Smooth muscle cell (in vitro differentiated cells): ENCODE results near the gene TMEM132C. TPM values are rescaled to one million over a fixed set of nuclear protein-coding genes. Genes with fewer than 3 reads are reported as not detected.

Experiments used
- DNase-seq: peaks from one replicate; lab custom pipeline; 2025; ENCODE audit not compliant: unreplicated experiment; lab: John Stamatoyannopoulos, UW
- H2AFZ ChIP-seq: fragments of 200-600 bp; sonication (generic); 2 replicates; pipeline ENCODE4 v1.6.0; 2016; ENCODE audit warnings: antibody characterized with exemption, low read depth, mild to moderate bottlenecking
- H3F3A ChIP-seq: fragments of 200-600 bp; sonication (generic); 2 replicates; pipeline ENCODE4 v1.6.0; 2017; ENCODE audit warnings: antibody characterized with exemption, low read depth
- H3K27ac ChIP-seq: fragments of 200-600 bp; sonication (generic); 2 replicates; pipeline ENCODE4 v1.5.1; 2016; ENCODE audit warnings: low read depth, mild to moderate bottlenecking
- H3K27me3 ChIP-seq: fragments of 200-600 bp; sonication (generic); 2 replicates; pipeline ENCODE4 v1.6.1; 2016; ENCODE audit warnings: low read depth, mild to moderate bottlenecking
- H3K36me3 ChIP-seq: fragments of 200-600 bp; sonication (generic); 2 replicates; pipeline ENCODE4 v1.5.1; 2016; ENCODE audit warnings: low read depth
- H3K4me1 ChIP-seq: fragments of 200-600 bp; sonication (generic); 2 replicates; pipeline ENCODE4 v1.5.1; 2016; ENCODE audit warnings: low read depth
- H3K4me2 ChIP-seq: fragments of 200-600 bp; sonication (generic); 2 replicates; pipeline ENCODE4 v1.6.0; 2016; ENCODE audit warnings: mild to moderate bottlenecking
- H3K4me3 ChIP-seq: fragments of 200-600 bp; sonication (generic); 2 replicates; pipeline ENCODE4 v1.5.1; 2016; ENCODE audit warnings: mild to moderate bottlenecking
- H3K79me2 ChIP-seq: fragments of 200-600 bp; sonication (generic); 2 replicates; pipeline ENCODE4 v1.6.0; 2016; ENCODE audit warnings: low read depth, mild to moderate bottlenecking
- H3K9ac ChIP-seq: fragments of 200-600 bp; sonication (generic); 2 replicates; pipeline ENCODE4 v1.6.0; 2016; ENCODE audit warnings: low read depth
- H3K9me3 ChIP-seq: fragments of 200-600 bp; sonication (generic); replicated peaks from 2 replicates; pipeline ENCODE4 v1.5.1; 2016; ENCODE audit warnings: low read depth
- H4K20me1 ChIP-seq: fragments of 200-600 bp; sonication (generic); 2 replicates; pipeline ENCODE4 v1.6.0; 2016; ENCODE audit warnings: low read depth
- CTCF ChIP-seq: fragments of 200-600 bp; sonication (generic); IDR thresholded peaks from 2 replicates; pipeline ENCODE4 v1.5.1; 2017; ENCODE audit warnings: borderline replicate concordance, mild to moderate bottlenecking, antibody characterized with exemption; ENCODE audit not compliant: insufficient read depth, poor library complexity, severe bottlenecking
- WGBS: methylation state at CpG from one replicate; pipeline ENCODE4 v1.1.7; 2016; ENCODE audit warnings: low lambda C conversion rate; 5-methylcytosine and 5-hydroxymethylcytosine counted together
- polyA plus RNA-seq: library from polyadenylated mRNA; unstranded; fragments of >200 nt; fragmentation: Nextera tagmentation; extraction: Ambion mirVana; gene quantifications from 2 replicates; pipeline ENCODE4 v1.2.1, GENCODE V29; 2016
- total RNA-seq: library from RNA; depleted of rRNA; stranded (reverse); fragments of >200 nt; gene quantifications from 2 replicates; pipeline ENCODE4 v1.2.3, GENCODE V29; 2014

TMEM132C gene
- total and polyA plus RNA-seq, 2 experiments from 2014 or later, result 0.49 to 0.77 TPM

- Histone ChIP-seq H3K4me3 (no peak overlapping the region), H3K27me3 (no peaks in the 10 kb centered on the region), H3K27ac (no peak overlapping the region), H3K79me2 (no peaks in the 10 kb centered on the region), H3K4me2 (no peak overlapping the region), H3K4me1 (peaks cover 6% of the 10 kb centered on the region), H3K36me3 (no peaks in the 10 kb centered on the region), H3K9me3 (no peaks in the 10 kb centered on the region), H3F3A (no peaks in the 10 kb centered on the region), H4K20me1 (no peaks in the 10 kb centered on the region), H2AFZ (no peak overlapping the region), H3K9ac (no peak overlapping the region)
- TF ChIP-seq CTCF, result no peak
- DNase-seq, result no peak
- 88% methylated on average over 13 of the region's 13 CpGs for WGBS
Observed at GRCh38 chr12:128288896-128289295, 21.9 kb downstream of the TMEM132C start.

- no peaks in the 10 kb centered on the region for H3K36me3 ChIP-seq
- H3K79me2 ChIP-seq, result no peaks in the 10 kb centered on the region
- H3K9me3 ChIP-seq, result no peaks in the 10 kb centered on the region
- H3K9ac ChIP-seq, result no peak overlapping the region
- 84% methylated on average over 6 of the region's 6 CpGs for WGBS
- H3K4me3 ChIP-seq, result no peak overlapping the region
- no peaks in the 10 kb centered on the region for H3F3A ChIP-seq
- H3K27me3 ChIP-seq, result no peaks in the 10 kb centered on the region
- H4K20me1 ChIP-seq, result no peaks in the 10 kb centered on the region
- no peak overlapping the region for H3K4me2 ChIP-seq
- DNase-seq, result no peak
- no peak for TF ChIP-seq CTCF
- H2AFZ ChIP-seq, result no peak overlapping the region
- no peak overlapping the region for H3K27ac ChIP-seq
- H3K4me1 ChIP-seq, result peaks cover 12% of the 10 kb centered on the region
Observed at GRCh38 chr12:128290938-128291337, 24.0 kb downstream of the TMEM132C start.

- no peak overlapping the region for H3K4me2 ChIP-seq
- peaks cover 14% of the 10 kb centered on the region for H3K4me1 ChIP-seq
- TF ChIP-seq CTCF, result no peak
- no peak overlapping the region for H2AFZ ChIP-seq
- no peaks in the 10 kb centered on the region for H3F3A ChIP-seq
- H3K27ac ChIP-seq, result no peak overlapping the region
- no peak overlapping the region for H3K4me3 ChIP-seq
- WGBS, result 84% methylated on average over 11 of the region's 11 CpGs
- H3K9ac ChIP-seq, result no peak overlapping the region
- no peaks in the 10 kb centered on the region for H3K9me3 ChIP-seq
- H4K20me1 ChIP-seq, result no peaks in the 10 kb centered on the region
- H3K27me3 ChIP-seq, result peaks cover 3% of the 10 kb centered on the region
- DNase-seq, result no peak
- no peaks in the 10 kb centered on the region for H3K36me3 ChIP-seq
- H3K79me2 ChIP-seq, result no peaks in the 10 kb centered on the region
Observed at GRCh38 chr12:128298091-128298748, 31.2 kb downstream of the TMEM132C start.

- WGBS, result 52% methylated on average over 10 of the region's 10 CpGs
- Histone ChIP-seq H3K9ac (no peak overlapping the region), H3K36me3 (no peaks in the 10 kb centered on the region), H3K4me1 (no peaks in the 10 kb centered on the region), H3F3A (no peaks in the 10 kb centered on the region), H3K27ac (no peak overlapping the region), H3K27me3 (no peaks in the 10 kb centered on the region), H2AFZ (no peak overlapping the region), H3K79me2 (no peaks in the 10 kb centered on the region), H3K4me3 (no peak overlapping the region), H4K20me1 (no peaks in the 10 kb centered on the region), H3K9me3 (no peaks in the 10 kb centered on the region), H3K4me2 (no peak overlapping the region)
- DNase-seq, result no peak
- TF ChIP-seq CTCF, result no peak
Observed at GRCh38 chr12:128305336-128305892, 38.4 kb downstream of the TMEM132C start.
